ENCODE data around the gene KANK4. TPM values are rescaled to one million over a fixed set of nuclear protein-coding genes. Genes with fewer than 3 reads are reported as not detected.
A peak's percentile ranks its signal among the peaks of the same experiment; 100 is the strongest.

KANK4 gene
- total RNA-seq (1 to 10 TPM; 2.9 to 5.2 TPM), polyA plus RNA-seq (ENCODE audit: insufficient read depth, low read depth, low replicate concordance) (2.4 TPM)
- long read RNA-seq, donor 1 = 0 reads
- long read RNA-seq, donor 2 = 0 reads

- H3K4me1 ChIP-seq = no peaks in the 10 kb centered on the region
- no peak for DNase-seq
Observed at GRCh38 chr1:62318756-62319544, at the start of gene KANK4. TSS of gene KANK4 (minus strand) at chr1:62319434. CDS start at chr1:62281564, 37,870 bp downstream.

GRCh38 chr1:62368989-62369388 is 49.8 kb upstream of the KANK4 start:
- intact Hi-C loops (cut with DNase I; ENCODE audit: low total_unique reads) = no loop called here
- WGBS, 2 donors = 88 to 91% methylated on average over 6 of the region's 6 CpGs

More at GRCh38 chr1:62318756-62319544, at the start of gene KANK4:
- Histone ChIP-seq H3K4me3 (peak within 1 kb of the TSS; percentile 45 to 66), H3K27me3 (no peaks in the 10 kb centered on the region), H3K36me3 (ENCODE audit: low read depth, missing control alignments) (no peaks in the 10 kb centered on the region), H3K27ac (peak within 1 kb of the TSS in 1 of 2 donors; percentile 4), H3K9me3 (no peaks in the 10 kb centered on the region)
- TF ChIP-seq CTCF (IDR thresholded peaks at IDR 0.05) (no peak), POLR2A (IDR thresholded peaks at IDR 0.05) (no peak)
- 2% methylated on average over 13 to 59 of the region's 84 CpGs for WGBS, 2 donors
- intact Hi-C loops (cut with DNase I; ENCODE audit: low total_unique reads) = no loop called here

DNA sequence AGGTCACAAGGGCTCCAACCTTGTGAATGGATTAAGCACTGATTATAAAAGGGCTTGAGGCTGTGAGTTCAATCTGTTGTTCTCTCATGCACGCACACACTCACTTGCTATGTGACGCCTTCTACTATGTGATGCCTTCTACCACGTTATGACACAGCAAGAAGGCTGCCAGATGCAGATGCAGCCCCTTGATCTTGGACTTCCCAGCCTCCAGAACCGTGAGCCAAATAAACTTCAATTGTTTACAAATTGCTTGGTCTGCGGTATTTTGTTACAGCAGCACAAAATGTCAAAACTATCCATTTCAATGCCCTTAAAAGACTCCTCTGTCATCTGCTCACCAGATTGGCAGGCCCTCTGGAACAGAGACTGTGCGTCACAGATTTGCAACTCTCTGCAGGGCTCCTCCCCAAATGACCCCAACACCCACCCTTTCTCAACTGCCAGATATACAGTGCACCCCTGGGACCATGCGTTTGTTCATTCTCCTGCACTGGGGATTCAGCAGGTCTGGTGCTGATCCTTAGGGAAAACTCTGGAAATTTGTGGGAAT is 47.8 kb upstream of the KANK4 start:
- WGBS, 2 donors = 93 to 94% methylated on average over 7 of the region's 7 CpGs
- no peaks in the 10 kb centered on the region for H3K9me3 ChIP-seq
- TF ChIP-seq POLR2A (IDR thresholded peaks at IDR 0.05) (no peak), CTCF (IDR thresholded peaks at IDR 0.05) (no peak)
- no peaks in the 10 kb centered on the region for H3K4me1 ChIP-seq
- no peak for DNase-seq
- H3K27ac ChIP-seq = no peak overlapping the region
- intact Hi-C loops (cut with DNase I; ENCODE audit: low total_unique reads) = no loop called here
- no peak overlapping the region for H3K4me3 ChIP-seq
- no peaks in the 10 kb centered on the region for H3K36me3 ChIP-seq (ENCODE audit: low read depth, missing control alignments)
- H3K27me3 ChIP-seq = no peaks in the 10 kb centered on the region

More at GRCh38 chr1:62368989-62369388, 49.8 kb upstream of the KANK4 start:
- no peak for DNase-seq
- Histone ChIP-seq H3K27me3 (no peaks in the 10 kb centered on the region), H3K4me3 (no peak overlapping the region), H3K36me3 (ENCODE audit: low read depth, missing control alignments) (no peaks in the 10 kb centered on the region), H3K27ac (no peak overlapping the region), H3K9me3 (no peaks in the 10 kb centered on the region), H3K4me1 (no peaks in the 10 kb centered on the region)
- TF ChIP-seq CTCF (IDR thresholded peaks at IDR 0.05) (no peak), POLR2A (IDR thresholded peaks at IDR 0.05) (no peak)

GRCh38 chr1:62364721-62365120 is 45.5 kb upstream of the KANK4 start:
- intact Hi-C loops (cut with DNase I; ENCODE audit: low total_unique reads) = no loop called here
- DNase-seq = no peak
- H3K27ac ChIP-seq = no peak overlapping the region
- no peak overlapping the region for H3K4me3 ChIP-seq
- no peaks in the 10 kb centered on the region for H3K27me3 ChIP-seq
- H3K36me3 ChIP-seq (ENCODE audit: low read depth, missing control alignments) = no peaks in the 10 kb centered on the region
- H3K9me3 ChIP-seq = no peaks in the 10 kb centered on the region
- no peaks in the 10 kb centered on the region for H3K4me1 ChIP-seq
- no peak for TF ChIP-seq CTCF (IDR thresholded peaks at IDR 0.05)
- no peak for TF ChIP-seq POLR2A (IDR thresholded peaks at IDR 0.05)

Data from testis (tissue), 5 donors.